Right atrium auricular region (tissue), 2 donors: ENCODE measurements around the gene TNFRSF11A. TPM values are rescaled to one million over a fixed set of nuclear protein-coding genes. Genes with fewer than 3 reads are reported as not detected.

ENCODE experiments used
- DNase-seq: peaks from one replicate; pipeline ENCODE4 v3.0.0-alpha.2; 2019; ENCODE audit warnings: low spot score
- H3K27ac ChIP-seq, 2 donors: fragments of 200-600 bp; sonication (generic); 1 replicate in 1 of 2; 2 replicates in 1 of 2; pipeline ENCODE4 v1.5.1; 2016 to 2019
- H3K27me3 ChIP-seq, 2 donors: fragments of 200-600 bp; sonication (generic); one replicate each; pipeline versions ENCODE4 v1.5.1 to v1.6.0; 2017 to 2019
- H3K36me3 ChIP-seq: fragments of 200-600 bp; sonication (generic); one replicate; pipeline ENCODE4 v1.5.1; 2016
- H3K4me1 ChIP-seq, 2 donors: fragments of 200-600 bp; sonication (generic); one replicate each; pipeline versions ENCODE4 v1.5.1 to v1.6.0; 2017 to 2019
- H3K4me3 ChIP-seq, 2 donors: fragments of 200-600 bp; sonication (generic); 1 replicate in 1 of 2; 2 replicates in 1 of 2; pipeline ENCODE4 v1.5.1; 2017 to 2019; ENCODE audit warnings: mild to moderate bottlenecking in 1 of 2, moderate library complexity in 1 of 2
- H3K9me3 ChIP-seq, 2 donors: fragments of 200-600 bp; sonication (generic); one replicate each; pipeline ENCODE4 v1.5.1; 2019
- CTCF ChIP-seq, 2 donors: fragments of 200-600 bp; sonication (generic); IDR thresholded peaks; one replicate each; pipeline ENCODE4 v1.5.1; 2019; ENCODE audit warnings: antibody characterized with exemption in 2 of 2
- total RNA-seq, 2 donors: library from RNA; depleted of rRNA; stranded (reverse); fragments of >200 nt; gene quantifications; one replicate each; pipeline ENCODE4 v1.1.0, GENCODE V29; 2016

Gene TNFRSF11A
- total RNA-seq, 2 donors from 2014 or later: 0.56 to 1.8 TPM

- no peak overlapping the region for H3K27ac ChIP-seq
- H3K4me3 ChIP-seq: no peak overlapping the region
- TF ChIP-seq CTCF (IDR thresholded peaks at IDR 0.05): no peak
- no peaks in the 10 kb centered on the region for H3K27me3 ChIP-seq
- H3K4me1 ChIP-seq: no peaks in the 10 kb centered on the region
- DNase-seq: no peak
- no peaks in the 10 kb centered on the region for H3K9me3 ChIP-seq
- H3K36me3 ChIP-seq: no peaks in the 10 kb centered on the region
These were observed 23.4 kb downstream of the TNFRSF11A start for GRCh38 chr18:62348474-62348873.

GRCh38 chr18:62353170-62353569, 28.1 kb downstream of the TNFRSF11A start:
- Histone ChIP-seq H3K4me1 (no peaks in the 10 kb centered on the region), H3K27me3 (no peaks in the 10 kb centered on the region), H3K4me3 (no peak overlapping the region), H3K36me3 (no peaks in the 10 kb centered on the region), H3K27ac (no peak overlapping the region), H3K9me3 (no peaks in the 10 kb centered on the region)
- no peak for DNase-seq
- no peak for TF ChIP-seq CTCF (IDR thresholded peaks at IDR 0.05)

GRCh38 chr18:62354151-62354550, 29.0 kb downstream of the TNFRSF11A start:
- Histone ChIP-seq H3K4me3 (no peak overlapping the region), H3K4me1 (no peaks in the 10 kb centered on the region), H3K36me3 (no peaks in the 10 kb centered on the region)

GRCh38 chr18:62357079-62357719, 32.1 kb downstream of the TNFRSF11A start:
- Histone ChIP-seq H3K9me3 (no peaks in the 10 kb centered on the region), H3K27me3 (no peaks in the 10 kb centered on the region), H3K36me3 (no peaks in the 10 kb centered on the region), H3K4me3 (no peak overlapping the region), H3K4me1 (no peaks in the 10 kb centered on the region), H3K27ac (no peak overlapping the region)
- TF ChIP-seq CTCF (IDR thresholded peaks at IDR 0.05): no peak
- DNase-seq: no peak

More at GRCh38 chr18:62354151-62354550, 29.0 kb downstream of the TNFRSF11A start:
- Histone ChIP-seq H3K9me3 (no peaks in the 10 kb centered on the region), H3K27ac (no peak overlapping the region), H3K27me3 (no peaks in the 10 kb centered on the region)
- no peak for DNase-seq
- TF ChIP-seq CTCF (IDR thresholded peaks at IDR 0.05): no peak

- Histone ChIP-seq H3K36me3 (no peaks in the 10 kb centered on the region), H3K27me3 (no peaks in the 10 kb centered on the region), H3K27ac (no peak overlapping the region), H3K9me3 (no peaks in the 10 kb centered on the region), H3K4me3 (no peak overlapping the region), H3K4me1 (no peaks in the 10 kb centered on the region)
- TF ChIP-seq CTCF (IDR thresholded peaks at IDR 0.05): no peak
- DNase-seq: no peak
These were observed 35.7 kb downstream of the TNFRSF11A start for GRCh38 chr18:62360805-62361204.

GRCh38 chr18:62361288-62361687, 36.2 kb downstream of the TNFRSF11A start:
- Histone ChIP-seq H3K36me3 (no peaks in the 10 kb centered on the region), H3K4me3 (no peak overlapping the region), H3K9me3 (no peaks in the 10 kb centered on the region), H3K4me1 (no peaks in the 10 kb centered on the region), H3K27ac (no peak overlapping the region), H3K27me3 (no peaks in the 10 kb centered on the region)
- TF ChIP-seq CTCF (IDR thresholded peaks at IDR 0.05): no peak
- DNase-seq: no peak
